GM18907 (cell line): ENCODE data around the gene SUSD1.

Experiments
- ATAC-seq: cut with Tn5 transposase; IDR thresholded peaks from one replicate; pipeline ENCODE4 v1.9.1; 2021; ENCODE audit warnings: mild to moderate bottlenecking, moderate library complexity; ENCODE audit not compliant: unreplicated experiment

SUSD1 gene

DNA sequence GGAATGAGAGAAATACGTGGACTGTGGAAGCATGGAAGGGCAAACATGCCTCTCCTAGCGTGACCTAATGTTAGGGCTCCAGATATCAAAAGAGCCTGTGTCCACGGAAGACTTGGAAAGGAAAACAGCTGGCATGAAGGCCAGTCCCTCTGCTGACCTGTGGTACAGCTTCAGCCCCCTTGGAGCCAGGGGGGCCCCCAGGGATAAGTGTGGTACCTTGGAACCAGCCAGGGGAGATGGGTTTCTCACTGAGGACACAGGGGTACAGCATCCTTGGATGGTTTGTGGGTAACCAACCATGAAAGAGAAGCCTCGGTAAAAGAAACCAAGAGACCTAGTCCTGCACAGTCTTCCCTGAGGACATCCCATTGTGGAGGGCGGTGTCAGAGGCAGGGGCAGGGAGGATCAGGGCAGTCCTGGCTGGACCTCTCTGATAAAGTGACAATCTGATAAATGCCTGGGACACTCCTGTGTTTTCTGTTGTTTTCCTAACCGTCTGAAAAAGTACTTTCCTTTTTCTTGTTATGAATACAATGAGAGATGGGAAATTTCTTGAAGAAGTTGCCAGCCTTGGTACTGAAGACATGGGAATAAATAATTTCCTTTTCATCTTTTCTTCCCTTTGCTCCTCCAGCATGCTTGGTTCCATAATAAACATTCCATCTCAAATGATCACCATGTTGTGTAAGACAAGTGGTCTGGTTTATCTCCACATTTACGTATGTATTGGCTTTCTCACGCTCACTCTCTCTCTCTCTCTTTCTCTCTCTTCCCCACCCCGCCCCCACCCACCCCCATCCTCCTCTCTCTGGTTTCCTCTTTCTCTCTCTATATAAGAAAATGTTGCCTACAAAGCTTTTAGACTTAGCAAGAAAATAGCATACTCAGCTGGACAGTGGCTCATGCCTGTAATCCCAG, 102.1 kb downstream of the SUSD1 start:
- no peak for ATAC-seq

DNA sequence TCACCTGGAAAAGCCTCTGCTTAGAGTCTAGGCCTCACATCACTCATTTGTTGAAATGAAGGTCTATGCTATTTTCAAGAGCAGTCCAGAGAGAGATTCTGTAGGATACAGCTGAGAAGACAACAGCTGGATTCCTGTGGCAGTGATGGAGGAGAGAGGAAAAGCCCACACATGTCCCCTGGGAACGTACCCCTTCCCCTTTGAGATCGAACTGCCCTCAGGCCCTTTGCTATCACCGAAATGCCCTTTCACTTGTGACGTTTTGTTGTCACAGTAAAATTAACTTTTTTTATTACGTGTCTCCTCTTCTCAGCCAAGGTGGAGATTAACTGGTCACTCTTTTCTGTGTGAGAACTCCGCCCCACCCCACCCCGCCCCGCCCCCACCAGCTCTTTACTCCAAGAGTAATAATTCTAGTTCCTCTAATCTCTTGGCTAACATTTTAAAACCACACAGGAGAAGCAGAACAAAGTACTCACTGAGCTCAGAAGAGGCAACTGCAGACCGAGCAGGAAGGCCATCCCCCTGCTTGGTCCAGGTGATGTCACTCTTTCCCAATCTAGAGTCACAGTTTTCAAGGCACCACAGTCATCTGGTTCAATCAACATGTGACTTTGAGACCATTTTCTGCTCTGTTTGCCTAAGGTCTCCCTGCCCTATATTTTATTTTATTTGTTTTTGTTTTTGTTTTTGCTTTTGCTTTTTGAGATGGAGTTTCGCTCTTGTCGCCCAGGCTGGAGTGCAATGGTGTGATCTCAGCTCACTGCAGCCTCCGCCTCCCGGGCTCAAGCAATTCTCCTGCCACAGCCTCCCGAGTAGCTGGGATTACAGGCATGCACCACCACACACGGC, 105.6 kb downstream of the SUSD1 start:
- peak; percentile 56 for ATAC-seq

DNA sequence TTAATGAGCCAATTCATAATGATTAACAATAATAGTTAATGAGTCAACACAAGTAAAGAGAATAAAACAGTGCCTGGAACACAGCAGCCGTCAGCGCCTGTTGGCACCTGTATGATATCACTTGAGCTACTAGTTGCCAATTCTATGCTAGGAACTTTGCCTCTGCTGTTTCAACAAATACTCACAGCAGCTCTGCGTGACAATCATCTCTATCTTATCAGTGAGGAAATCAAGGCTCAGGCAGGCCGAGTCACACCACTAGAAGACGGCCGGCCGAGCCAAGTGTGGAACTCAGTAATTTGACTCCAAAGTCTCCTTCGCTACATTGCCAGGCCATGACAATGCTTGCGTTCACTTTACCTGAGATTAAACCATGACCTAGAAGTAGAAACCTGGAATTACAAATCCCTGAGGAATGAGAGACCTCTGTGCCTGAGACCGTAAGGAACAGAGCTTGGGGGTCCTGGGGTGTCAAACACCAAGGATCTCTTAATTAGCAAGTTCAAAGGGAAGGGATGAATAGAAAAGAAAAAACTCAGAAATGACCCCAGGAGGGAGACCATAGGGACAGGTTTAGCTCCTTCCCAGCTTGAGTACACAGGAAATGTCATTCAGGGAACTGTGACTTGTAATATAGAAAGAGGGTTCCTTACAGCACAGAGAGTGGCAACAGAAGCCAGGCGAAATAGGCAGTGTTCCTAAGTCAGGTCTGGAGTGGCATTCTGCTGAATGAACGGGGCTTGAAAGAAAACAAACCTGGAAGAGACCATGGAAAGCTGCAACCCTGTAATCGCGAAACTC, 109.1 kb downstream of the SUSD1 start:
- no peak for ATAC-seq

DNA sequence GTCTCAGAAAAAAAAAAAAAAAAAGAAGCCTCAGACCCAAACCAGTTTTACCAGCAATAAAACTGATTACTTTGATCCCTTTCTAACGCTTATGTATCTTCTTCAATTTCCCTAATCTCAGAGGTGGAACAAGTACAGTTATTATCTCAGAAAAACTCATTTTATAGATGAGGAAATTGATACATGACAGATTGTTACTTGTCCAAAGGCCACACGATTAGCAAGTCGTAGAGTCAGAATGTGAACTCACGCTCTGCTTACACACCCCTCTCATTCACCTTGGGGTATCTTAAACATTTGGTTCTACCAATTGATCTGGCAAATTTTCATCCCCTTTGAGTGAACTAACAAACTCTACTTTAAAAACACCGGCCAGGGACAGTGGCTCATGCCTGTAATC, 110.2 kb downstream of the SUSD1 start:
- ATAC-seq = no peak

DNA sequence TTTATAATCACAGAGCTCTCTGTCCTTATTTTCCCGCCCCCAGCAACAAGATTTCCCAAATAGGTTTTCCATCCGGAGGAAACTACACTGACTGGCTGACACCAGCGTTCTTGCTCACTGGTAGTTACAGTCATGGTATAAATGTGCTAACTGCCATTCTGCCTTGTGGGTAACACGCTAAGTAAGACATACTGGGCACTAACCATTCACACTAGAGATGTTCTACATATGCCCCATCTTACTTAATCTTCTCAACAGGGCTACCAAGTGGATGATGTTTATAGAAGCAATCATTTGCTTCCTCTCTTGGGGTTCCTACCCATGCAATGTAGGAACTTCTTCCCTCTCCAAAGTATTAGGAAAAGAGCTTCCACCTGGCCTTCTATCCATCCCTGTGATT, 111.5 kb downstream of the SUSD1 start:
- ATAC-seq = no peak

DNA sequence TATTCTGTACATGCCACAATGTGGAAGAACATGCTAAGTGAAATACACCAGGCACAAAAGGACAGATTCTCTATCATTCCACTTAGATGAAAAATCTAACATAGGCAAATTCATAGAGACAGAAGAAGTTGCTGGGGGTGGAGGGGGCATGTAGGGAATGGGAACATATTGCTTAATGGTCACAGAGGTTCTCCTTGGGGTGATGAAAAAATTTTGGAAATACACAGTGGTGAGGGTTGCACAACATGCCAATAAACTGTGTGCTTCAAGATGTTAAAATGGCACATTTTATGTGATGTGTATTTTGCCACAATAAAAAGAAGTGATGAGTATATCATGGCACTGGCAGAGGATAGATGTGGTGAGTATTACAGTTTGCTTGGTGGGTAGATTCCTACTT, 111.9 kb downstream of the SUSD1 start:
- ATAC-seq = no peak

DNA sequence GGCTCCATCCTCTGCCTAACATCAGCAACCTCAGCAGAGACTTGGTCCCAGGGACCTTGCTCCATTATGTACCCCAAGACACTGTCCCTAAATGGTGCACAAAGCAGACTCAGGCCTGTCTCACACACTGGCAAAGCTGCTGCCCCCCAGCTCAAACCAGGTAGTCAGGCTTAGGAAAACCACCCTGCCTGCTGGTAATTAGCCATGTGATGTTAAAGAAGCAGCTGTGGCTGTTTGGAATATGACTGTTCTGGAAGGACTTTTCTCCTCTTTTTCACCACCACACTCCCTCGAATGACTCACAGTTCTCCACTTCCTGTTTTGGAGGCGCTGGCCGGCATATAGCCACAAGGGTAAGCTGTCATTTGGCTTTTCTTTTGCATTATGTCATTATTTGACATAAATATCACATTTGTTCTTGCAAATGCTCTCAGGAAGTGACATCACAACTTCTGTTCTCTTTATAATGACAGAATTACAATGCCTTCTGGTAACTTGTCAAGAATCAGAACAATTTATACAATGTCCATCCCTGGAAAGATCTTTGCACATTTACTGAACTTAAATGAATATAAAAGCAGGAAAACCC, 113.9 kb downstream of the SUSD1 start:
- ATAC-seq = peak; percentile 75

DNA sequence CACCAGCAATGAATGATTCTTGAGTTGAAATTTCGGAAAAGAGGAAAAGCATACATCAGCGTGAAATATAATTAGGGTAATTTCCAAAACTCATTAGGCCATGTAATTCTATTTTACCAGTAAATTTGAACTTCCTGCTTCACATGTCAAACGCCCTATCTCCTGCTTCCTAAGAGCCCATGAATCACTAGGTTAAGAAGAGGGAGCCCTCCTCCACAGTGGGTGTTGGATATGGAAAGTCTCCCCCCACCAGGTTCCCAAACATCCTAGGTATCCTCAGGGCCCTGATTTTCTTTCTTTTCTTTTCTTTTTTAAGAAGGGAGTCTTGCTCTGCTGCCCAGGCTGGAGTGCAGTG, 115.2 kb downstream of the SUSD1 start:
- no peak for ATAC-seq

DNA sequence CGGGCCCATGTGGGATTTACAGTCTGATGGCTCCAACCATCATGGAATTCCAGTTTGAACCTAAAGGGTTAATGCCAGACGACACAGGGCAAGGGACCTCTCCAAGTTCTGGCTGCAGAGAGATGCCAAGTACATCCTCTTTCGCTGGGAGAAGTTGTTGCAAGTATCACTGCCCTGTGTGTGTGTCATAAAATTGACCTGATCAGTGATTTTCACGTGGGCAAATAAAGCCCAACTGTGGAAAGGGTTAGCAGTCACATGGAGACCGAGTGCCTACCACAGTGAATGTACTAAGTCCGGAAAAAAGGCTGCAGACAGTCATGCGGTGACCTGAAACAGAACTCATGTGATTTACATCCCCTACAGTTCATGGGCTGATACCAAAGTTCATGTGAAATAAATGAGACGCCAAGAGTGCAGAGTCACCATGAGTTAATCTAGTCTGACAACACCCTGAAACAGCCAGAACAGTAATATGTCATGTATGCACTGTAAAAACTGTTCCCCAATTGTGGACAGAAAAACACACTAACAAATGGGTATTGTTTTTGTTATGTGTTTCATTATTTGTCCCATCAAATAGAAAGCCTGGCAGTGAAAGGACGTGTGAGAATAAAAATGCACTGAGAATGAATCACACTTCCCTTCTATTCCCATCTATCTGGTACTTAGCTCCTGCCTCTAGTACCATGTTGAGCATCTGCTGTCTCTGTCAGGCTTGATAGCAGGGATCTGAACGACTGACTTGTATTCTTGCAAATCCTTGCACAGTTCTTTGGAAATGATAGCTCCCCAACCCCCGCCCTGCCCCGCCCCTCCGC, 115.7 kb downstream of the SUSD1 start:
- ATAC-seq = no peak

DNA sequence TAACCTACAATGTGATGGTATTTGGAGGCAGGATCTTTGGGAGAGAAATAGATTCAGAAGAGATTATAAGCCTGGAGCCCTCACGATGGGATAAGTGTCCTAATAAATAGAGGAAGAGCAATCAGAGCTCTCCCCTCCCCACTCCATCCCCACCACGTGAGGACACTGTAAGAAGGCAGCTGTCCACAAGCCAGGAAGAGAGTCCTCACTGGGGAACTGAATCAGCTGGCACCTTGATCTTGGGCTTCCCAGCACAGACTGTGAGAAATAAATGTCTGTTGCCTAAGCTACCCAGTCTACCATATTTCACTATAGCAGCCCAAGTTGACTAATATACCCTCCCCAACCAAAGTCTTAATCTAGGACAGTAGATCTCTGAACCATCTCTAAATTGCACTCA, 118.1 kb downstream of the SUSD1 start:
- no peak for ATAC-seq

DNA sequence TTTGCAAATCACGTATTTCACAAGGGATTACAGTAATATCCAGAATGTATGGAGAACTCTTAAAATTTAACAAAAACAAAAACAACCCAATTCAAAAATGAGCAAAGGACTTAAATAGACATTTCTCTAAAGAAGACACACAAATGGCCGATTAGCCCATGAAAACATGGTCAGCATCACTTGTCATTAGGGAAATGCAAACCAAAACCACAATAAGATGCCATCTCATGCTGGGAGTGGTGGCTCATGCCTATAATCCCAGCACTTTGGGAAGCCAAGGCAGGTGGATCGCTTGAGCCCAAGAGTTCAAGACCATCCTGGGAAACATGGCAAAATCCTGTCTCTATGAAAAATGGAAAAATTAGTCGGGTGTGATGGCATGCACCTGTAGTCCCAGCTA, 120.2 kb downstream of the SUSD1 start:
- ATAC-seq = no peak

DNA sequence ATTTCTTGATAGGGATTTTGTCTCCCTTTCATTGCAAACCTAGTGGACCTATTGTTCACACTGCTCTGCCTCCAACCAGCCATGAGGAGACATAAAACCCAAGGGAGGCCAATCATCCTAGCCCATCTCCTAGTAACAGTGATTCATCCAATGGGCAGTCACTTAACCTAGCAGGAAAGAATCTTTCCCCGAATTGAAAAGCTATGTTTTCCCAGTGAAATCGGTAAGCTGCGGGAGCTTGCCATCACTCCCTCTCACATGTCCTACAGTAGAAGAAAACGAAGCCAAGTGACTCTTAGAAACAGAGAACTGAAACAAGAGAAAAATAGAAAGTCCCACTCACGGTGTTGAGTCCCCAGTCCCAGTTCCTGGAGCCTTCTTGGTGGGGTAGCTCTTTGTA, 123.3 kb downstream of the SUSD1 start:
- ATAC-seq = no peak

DNA sequence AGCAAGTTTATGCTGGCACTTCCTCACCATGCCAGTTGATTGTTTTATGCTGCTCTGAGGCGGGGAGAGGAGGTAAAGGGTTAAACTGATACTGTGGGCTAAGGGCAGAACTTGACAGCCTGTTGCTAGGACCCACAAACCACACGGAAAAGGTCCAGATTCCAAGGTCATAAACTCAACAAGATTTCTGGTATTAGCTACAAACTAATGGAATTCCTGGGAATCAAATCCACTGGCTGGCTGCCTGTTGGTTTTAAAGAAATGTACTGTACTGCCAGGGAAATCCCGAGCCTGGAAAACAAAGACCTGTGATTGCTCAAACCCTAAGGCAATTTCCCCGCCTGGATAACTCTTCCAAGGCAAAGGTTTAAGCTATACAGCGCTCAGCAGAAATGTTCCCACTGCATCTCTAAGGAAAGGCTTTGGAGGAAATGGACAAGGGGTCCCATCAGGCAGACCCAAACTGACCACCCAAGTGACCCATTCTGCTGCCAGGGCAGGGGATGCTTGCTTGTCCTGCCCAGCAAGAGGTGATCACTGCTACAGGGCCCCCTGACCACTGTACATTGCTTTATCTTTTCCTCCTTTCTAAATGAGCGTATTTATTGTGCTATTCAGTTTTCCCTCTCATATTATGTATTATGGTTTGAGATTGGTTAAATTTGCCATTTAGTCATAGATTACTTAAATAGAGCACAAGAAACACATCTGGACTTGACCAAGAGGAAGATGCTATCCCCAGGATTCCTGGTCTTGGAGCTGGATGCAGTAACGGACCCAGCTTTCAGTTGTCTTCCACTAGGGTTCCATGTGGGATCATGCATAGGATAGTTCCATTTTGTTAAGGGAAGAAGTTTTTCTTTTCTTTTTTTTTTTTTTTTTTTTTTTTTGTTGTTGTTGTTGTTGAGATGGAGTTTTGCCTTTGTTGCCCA, 124.3 kb downstream of the SUSD1 start:
- no peak for ATAC-seq

DNA sequence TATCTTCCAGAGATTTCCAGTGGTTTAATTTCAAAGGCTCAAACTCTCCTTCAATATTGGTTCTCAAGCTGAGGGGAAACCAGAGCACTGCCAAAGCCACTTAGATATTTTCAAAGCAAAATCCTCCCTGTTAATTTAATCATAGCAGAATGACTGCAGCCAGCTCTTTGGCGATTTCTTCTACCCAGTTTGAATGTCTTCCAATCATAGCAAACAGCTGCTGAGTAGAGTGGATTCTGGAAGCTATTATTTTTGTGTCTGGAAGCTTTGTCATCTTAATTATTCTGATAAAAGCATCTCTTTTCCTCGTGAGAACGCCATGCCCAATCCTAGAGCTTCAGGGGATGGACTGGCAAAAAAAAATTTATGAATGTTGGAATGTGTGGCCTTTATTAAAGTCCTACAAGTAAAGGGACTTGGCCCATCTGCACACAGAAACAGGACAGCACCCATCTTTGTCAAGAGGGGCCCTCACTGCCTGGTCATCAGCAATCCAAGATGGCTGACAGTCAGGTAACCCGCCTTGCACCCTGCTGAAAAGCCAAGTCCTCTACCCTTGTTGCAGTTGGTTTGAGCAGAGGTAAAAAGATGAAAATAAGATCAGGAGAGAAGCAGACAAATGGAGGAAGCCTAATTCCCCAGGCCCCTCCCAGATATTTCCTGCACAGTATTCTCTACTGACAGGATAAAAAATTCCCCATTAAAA, 125.1 kb downstream of the SUSD1 start:
- no peak for ATAC-seq

DNA sequence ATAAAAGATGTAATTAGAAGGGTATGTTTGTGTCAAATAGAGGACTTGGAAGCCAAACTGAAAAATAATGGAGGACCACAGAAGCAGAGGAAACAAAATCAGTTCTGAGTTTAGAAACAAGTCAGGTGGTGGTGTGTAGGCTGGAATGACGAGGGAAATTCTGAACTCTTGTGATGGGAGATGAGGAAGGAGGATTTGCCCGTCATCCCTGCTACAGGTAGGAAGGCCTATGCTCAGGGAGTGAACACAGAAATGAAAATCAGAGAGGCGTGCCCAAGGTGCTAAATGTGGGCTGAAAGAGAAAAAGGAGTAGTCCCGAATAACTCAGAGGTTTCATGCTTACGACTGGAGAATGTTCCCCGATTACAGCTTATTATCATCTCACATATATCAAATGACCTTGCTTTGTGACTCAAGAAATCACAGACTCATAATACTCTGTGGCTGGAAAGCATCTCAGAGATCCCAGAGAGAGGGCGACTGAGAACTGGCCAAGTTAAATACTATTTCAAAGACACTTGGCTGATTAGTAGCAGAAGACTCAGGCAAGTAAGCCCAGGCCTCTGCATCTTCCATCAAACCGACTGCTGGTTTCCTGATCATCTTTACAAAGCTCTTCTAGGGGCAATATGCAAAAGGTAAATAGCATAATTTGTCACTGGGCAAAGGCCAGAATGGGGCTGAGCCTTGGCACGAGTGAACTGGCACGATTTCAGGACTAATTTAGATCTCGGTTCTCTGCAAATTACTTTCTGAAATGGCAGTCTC, 126.0 kb downstream of the SUSD1 start:
- ATAC-seq = no peak

DNA sequence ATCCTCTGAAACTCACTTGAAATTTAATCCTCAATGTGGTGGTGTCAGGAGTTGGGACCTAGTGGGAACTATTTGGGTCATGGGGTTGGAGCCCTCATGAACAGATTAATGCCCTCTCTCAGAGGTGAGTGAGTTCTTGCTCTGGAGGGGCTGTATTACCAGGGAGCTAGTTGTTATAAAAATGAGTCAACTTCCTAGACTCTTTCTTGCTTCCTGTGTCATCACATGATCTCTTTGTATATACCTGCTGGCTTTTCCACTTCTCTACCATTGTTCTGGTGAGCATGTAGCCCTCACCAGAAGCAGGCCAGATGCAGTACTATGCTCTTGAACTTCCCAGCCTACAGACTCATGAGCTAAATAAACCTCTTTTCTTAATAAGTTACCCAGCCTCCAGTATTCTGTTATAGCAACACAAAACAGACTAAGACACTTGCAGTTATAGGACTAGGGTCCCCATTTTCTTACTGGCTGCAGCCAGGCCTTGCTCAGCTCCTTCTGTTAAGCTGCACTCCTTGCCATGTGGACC, 127.5 kb downstream of the SUSD1 start:
- no peak for ATAC-seq

DNA sequence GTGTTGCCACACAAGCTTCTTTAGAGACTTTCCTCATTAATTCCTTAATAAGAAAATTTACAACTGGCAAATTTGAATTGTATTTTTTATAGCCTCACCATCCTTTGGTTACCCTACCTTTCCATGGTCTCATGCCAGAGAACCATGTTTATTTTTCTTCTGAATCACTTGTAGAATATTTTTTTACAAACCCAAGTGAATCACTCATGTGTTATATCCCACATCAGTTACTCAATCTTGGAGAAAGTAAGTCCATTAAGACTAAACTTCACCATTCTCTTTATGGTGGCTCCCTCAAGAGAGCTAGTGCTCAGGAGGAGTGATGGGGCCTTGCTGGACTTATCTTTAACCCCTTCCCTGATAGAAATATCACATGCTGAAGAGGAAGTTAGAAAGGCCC, 128.9 kb downstream of the SUSD1 start:
- ATAC-seq = no peak
